Kasumi-1 (cell line): ENCODE measurements around the gene CDH4.
"Not testable (repeated sequence)": the region's sequence is repeated elsewhere in the genome, so short reads cannot be mapped to it uniquely, and the experiment has no call there.

Experiments
- DNase-seq, 2 experiments: peaks; one replicate each; lab custom pipeline; 2025; lab: John Stamatoyannopoulos, UW

The CDH4 gene

DNA sequence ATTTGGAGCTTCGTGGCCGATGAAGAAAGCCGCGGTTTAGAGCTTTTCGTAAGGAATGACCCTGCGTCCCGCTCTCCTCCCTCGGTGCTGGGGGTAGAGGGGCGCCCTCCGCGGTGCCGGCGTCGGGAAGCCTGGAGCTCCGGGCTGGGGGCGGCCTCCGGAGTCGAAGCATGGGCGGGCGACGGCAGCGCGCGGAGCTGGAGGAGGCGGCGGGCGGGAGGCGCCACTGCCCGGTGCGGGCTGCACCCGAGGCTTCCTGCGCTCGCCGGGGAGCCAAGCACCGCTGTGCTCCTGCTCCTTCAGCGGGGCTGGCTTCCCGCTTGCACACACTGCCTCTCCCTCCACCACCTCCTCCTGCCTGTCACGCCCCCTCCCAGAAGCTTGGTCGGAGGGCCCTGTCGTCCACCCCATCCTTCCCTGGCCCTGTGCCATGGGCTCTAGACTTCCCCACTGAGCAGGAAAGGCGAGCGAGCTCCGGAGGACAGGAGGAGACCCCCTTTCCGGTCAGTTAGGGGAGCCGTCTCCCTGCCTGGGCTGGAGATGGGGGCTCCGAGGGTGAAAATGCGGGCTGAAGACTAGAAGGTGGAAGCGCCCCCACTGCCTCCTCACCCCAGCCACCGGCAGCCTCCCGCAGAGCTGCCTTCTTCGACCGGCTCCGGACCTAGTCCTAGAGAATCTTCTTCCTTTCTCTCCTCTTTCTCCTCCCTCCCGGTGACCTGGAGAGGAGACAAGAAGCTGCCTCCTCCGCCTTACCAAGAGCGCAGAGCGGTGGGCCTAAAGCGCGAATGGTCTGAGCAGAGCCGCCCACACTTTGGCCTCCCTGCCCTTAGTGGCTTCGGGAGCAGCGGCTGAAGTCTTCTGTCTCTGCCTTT lies 1.8 kb downstream of the CDH4 start:
- DNase-seq: no peak

DNA sequence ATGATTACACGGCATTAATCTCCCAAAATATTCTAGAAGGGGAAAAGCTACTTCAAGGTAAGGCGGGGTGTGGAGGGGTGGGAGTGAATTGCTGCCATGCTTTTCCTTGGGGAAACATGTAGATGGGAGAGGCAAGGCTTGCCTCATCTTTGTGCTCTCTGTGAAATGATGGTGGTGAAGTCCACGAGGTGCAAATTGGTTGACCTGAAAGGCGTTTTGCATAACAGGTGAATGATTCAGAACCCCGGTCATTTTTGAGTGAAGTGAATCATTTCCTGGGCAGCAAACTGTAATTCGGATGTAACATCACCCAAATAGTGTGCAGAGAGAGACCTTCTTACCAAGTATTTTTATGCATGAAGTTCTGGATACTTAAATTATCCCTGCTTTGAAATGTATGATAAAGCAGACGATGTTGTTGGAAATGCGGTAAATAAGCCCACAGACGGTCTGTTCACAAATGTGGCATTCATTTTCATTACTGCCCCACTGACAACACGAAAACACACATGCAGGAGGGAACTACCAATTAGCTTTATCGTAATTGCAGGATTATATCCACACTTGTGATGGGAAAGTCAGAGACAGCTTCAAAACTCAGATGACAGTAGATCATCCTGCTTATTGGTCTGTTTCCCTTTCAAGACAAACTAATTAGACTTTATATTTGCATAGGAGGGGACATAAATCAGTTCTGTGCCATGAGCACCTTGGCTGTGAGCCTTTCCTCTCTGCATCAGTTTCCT lies 3.0 kb downstream of the CDH4 start:
- no peak for DNase-seq

GRCh38 chr20:61256365-61256764 lies 4.3 kb downstream of the CDH4 start:
- no peak for DNase-seq

GRCh38 chr20:61256824-61257223 lies 4.8 kb downstream of the CDH4 start:
- DNase-seq: no peak

- DNase-seq: no peak
These were observed 5.5 kb downstream of the CDH4 start for GRCh38 chr20:61257611-61258010.

DNA sequence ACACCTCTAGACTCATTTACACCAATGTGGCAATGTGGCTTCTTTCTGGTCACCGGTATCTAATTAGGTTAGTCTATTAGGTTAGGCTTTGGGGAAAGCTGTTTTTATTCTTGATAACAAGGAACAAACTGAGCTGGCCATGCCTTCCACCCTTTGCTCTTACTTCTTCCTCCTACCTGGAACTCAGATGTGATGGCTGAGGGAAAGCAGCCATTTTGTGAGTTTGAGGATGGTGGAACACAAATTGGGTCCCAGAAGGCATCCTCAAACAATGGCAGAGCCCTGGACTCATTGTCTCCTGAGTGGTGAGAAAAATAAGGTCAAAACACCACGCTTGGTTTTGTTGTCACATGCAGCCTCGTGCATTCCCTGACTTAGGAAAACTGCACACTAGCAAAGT lies 7.7 kb downstream of the CDH4 start:
- no peak for DNase-seq

- no peak for DNase-seq
These were observed 8.8 kb downstream of the CDH4 start for GRCh38 chr20:61260905-61261304.

- DNase-seq: no peak
These were observed 10.0 kb downstream of the CDH4 start for GRCh38 chr20:61262036-61262435.

GRCh38 chr20:61262514-61262913 lies 10.5 kb downstream of the CDH4 start:
- no peak for DNase-seq

DNA sequence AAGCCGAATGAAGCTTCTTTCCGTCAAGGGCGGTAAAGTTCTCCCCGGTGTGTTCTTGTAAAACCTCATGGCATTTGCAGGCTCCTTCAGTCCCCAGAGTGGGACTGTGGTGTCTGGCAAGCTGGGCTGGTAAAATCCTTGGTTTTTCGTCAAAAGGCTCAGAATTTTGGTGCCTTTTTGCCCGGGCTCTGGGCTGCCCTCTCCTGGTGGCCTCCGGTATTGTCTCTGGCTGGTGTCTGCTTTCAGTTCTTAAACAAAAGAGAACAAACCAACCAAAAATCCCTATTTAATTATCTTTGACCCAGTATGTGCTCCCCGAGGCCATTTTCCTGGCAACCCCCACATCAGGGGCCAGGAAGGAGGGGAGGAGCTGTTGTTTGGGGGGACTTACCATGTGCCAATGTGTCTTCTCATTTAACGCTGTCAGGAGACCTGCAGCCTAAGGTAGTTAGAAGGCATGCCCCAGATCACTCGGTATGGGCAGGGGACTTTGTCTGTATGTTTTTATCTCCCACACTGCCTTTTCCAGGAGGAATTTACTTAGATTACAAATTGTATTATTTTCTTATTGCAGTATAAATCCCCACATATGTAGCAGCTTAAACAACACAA lies 11.1 kb downstream of the CDH4 start:
- DNase-seq: peak; percentile 4 to 23

GRCh38 chr20:61263938-61264337 lies 11.9 kb downstream of the CDH4 start:
- no peak for DNase-seq

GRCh38 chr20:61267241-61267640 lies 15.2 kb downstream of the CDH4 start:
- no peak for DNase-seq

- no peak for DNase-seq
These were observed 16.0 kb downstream of the CDH4 start for GRCh38 chr20:61268024-61268423.

GRCh38 chr20:61271312-61272231 lies 19.5 kb downstream of the CDH4 start:
- no peak for DNase-seq

DNA sequence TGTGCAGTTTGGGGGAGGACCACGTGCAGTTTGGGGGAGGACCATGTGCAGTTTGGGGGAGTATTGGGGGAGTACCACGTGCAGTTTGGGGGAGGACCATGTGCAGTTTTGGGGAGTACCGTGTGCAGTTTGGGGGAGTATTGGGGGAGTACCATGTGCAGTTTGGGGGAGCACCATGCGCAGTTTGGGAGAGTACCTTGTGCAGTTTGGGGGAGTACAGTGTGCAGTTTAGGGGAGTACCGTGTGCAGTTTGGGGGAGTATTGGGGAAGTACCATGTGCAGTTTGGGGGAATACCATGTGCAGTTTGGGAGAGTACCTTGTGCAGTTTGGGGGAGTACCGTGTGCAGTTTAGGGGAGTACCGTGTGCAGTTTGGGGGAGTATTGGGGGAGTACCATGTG lies 21.0 kb downstream of the CDH4 start:
- DNase-seq: not testable (repeated sequence)

DNA sequence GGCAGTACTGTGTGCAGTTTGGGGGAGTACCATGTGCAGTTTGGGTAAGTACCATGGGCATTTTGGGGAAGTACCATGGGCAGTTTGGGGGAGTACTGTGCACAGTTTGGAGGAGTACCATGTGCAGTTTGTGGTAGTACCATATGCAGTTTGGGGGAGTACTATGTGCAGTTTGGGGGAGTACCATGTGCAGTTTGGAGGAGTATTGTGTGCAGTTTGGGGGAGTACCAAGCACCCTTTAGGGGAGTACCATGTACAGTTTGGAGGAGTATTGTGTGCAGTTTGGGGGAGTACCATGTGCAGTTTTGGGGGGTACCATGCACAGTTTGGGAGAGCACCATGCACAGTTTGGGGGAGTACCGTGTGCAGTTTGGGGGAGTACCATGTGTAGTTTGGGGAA lies 21.6 kb downstream of the CDH4 start:
- not testable (repeated sequence) for DNase-seq

DNA sequence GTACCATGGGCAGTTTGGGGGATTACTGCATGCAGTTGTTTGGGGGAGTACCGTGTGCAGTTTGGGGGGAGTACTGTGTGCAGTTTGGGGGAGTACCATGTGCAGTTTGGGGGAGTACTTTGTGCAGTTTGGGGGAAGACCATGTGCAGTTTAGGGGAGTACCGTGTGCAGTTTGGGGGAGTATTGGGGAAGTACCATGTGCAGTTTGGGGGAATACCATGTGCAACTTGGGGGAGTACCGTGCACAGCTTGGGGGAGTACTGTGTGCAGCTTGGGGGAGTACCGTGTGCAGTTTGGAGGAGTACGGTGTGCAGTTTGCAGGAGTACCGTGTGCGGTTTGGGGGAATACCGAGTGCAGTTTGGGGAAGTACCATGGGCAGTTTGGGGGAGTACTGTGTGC lies 22.3 kb downstream of the CDH4 start:
- no peak for DNase-seq

DNA sequence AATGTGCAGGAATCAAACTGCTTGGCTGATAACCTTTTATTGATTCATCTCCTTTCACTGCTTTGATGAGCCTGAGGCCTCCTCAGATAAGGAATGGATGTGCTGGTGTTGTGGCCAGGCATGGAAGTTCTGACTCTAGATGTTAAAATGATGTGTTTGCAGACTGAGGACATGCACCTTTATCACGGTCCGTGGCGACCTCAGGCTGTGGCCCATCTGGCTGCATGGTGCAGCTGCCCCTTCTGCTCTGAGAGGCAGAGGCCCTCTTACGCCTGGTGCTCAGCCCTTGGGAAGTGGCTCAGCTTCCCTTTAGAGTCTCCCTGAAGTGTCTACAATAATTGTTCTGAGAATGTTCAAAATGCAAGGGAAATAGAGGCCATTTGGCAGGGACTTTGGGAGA lies 26.2 kb downstream of the CDH4 start:
- DNase-seq: no peak

- no peak for DNase-seq
These were observed 27.6 kb downstream of the CDH4 start for GRCh38 chr20:61279621-61280150.

DNA sequence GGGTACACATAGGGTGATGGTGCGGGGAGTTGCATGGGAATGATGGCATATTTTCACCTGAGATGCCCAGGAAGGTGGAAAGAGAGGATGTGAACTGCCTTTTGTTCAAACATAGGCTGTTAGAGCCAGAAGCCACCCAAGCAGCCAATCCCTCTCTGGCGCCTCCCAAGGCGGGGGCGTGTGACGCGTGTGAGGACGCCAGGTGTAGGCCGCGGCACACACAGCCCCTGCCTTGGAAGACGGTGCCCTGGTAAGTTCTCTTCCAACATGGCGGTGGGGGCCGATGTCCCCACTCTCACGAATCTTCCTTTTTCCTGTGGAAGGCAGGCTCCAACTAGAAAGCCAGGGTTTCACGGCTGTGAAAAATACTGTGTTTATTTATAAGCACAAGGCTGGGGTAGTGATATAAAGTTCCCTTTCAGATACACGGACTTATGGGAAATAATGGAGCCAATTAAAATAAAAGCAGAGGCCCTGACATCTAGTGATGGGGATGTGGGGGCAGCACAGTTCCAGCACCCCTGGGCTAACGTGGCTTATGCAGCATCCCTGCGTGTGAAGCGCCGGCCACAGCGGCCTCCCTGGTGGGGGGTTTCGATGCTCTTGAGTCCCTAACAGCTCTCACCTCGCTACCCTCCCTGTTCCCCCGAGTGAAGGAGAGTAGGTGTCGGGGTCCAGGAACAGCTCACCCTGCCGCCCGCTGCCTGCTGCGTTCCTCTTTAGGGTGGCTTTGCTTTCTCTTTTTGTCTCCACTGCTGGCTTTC lies 28.3 kb downstream of the CDH4 start:
- DNase-seq: no peak

- no peak for DNase-seq
These were observed 29.3 kb downstream of the CDH4 start for GRCh38 chr20:61281286-61281795.
